HG03095 (cell line): ENCODE results near the gene CADM4.
"Not testable (repeated sequence)": the region's sequence is repeated elsewhere in the genome, so short reads cannot be mapped to it uniquely, and the experiment has no call there.

Experiments used
- ATAC-seq: cut with Tn5 transposase; IDR thresholded peaks from one replicate; pipeline ENCODE4 v1.9.1; 2021; ENCODE audit warnings: moderate library complexity; ENCODE audit not compliant: unreplicated experiment

The CADM4 gene

DNA sequence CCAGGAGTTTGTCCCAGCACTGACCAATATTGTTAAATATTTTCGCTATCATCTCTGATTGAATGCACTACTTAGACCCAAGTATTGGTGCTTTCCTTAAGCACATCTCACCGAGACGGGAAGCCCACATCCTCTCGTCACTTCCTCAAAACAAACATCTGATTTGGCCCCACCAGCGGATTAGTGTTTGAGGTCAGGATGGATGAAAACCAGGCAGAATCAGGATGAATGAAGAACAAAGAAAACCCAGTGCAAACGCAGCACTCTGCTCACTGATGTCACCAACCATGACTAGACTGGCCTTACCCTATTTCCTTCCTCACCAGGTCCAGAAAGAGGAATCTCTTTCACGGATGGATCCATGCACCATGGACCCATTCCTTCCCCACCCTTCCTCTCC, 24.4 kb upstream of the CADM4 start:
- no peak for ATAC-seq

GRCh38 chr19:43662487-43662886, 22.8 kb upstream of the CADM4 start:
- no peak for ATAC-seq

- ATAC-seq: no peak
Observed at GRCh38 chr19:43660971-43661360, 21.3 kb upstream of the CADM4 start.

GRCh38 chr19:43660301-43660970, 20.8 kb upstream of the CADM4 start:
- ATAC-seq: no peak

GRCh38 chr19:43658494-43658893, 18.8 kb upstream of the CADM4 start:
- no peak for ATAC-seq

DNA sequence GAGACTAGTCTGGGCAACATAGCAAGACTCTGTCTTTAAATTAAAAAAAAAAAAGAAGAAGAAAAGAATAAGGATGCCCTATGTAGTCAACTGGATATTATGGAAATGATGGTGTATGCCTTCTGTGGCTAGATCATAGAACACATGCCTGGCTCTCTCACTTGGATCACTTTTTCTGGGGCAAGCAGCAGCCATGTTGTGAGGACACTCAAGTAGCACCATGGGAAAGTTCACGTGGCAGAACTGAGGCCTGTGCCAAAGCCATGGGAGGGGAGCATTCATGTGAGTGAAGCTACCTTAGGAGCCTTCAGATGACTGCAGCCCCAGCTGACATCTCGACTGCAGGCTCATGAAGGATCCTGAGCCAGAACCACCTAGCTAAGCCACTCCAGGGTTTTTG, 18.4 kb upstream of the CADM4 start:
- no peak for ATAC-seq

DNA sequence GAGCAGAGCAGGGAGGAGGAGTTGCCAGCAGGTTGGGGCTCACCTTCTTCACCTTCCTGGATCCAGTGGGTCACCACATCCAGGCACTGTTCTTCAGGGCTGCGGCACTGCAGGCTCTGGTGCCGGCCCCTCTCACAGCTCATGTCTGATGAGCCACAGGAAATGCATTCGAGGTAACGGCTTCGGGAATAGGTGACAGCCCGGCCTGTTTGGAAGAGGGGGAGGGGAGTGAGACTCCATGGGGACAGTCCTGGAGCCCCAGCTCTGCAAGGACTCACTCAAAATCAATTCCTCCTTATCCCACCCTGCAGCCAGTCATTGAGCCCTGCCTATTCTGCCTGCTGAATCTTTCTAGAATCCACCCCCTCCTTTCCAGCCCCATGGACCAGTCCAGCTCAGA, 16.8 kb upstream of the CADM4 start:
- ATAC-seq: no peak

DNA sequence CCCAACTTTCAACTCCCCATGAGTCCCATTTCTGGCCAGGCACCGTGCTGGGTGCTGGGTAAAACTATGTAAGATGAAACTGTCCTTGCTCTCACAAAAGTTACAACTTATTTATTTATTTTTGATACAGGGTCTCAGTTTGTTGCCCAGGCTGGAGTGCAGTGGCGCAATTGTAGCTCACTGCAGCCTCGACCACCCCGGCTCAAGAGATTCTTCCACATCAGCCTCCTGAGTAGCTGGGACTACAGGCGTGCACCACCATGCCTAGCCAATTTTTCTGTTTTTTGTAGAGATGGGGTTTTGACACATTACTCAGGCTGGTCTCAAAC, 12.9 kb upstream of the CADM4 start:
- no peak for ATAC-seq

DNA sequence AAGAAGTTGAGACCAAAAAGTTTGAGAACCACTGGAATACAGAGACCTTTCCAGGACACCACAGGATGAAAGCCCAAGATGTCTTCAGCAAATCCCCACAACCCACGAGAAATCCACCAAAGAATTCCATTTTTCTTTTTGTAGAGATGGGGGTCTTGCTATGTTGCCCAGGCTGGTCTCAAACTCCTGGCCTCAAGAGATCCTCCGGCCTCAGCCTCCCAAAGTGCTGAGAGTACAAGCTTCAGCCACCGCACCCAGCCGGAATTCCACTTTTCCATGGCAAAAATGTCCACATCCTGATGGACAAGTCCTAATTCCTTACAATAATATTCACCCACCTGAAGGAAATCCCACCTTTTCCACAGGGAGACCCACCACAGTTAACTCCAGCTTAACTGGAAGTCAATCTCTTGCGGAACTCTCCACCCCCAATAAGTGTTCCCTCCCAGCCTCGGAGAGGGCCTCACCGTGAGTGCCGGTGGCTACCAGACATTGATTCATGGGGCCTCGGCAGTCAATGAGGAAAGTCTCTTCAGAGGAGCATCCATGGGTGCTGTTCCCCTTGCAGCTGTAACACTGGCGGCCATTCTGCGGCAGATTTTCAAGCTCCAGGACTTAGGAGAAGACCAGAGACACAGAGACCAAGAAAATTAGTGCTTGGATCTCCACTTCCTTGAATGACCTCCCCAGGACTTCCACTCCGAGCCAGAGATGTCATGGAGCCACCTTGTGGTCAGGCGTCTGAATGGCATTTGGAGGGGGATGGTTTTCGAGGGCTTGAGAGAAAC, 12.3 kb upstream of the CADM4 start:
- no peak for ATAC-seq

- not testable (repeated sequence) for ATAC-seq
Observed at GRCh38 chr19:43650276-43650675, 10.6 kb upstream of the CADM4 start.

DNA sequence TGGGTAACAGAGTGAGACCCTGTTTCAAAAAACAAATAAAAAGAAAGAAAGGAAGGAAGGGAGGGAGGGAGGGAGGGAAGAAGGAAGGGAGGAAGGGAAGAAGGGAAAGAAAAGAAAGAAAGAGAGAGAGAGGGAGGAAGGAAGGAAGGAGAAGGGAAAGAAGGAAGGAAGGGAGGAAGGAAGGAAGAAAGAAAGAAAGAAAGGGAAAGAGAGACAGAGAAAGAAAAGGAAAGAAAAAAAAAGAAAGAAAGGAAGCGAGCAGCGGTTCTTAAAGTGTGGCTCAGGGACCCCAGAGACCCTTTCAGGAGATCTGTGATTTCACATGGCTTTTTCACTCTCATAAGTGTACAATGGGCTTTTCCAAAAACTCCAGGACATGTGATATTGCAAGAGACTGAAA, 9.9 kb upstream of the CADM4 start:
- no peak for ATAC-seq

GRCh38 chr19:43648633-43649032, 9.0 kb upstream of the CADM4 start:
- no peak for ATAC-seq

DNA sequence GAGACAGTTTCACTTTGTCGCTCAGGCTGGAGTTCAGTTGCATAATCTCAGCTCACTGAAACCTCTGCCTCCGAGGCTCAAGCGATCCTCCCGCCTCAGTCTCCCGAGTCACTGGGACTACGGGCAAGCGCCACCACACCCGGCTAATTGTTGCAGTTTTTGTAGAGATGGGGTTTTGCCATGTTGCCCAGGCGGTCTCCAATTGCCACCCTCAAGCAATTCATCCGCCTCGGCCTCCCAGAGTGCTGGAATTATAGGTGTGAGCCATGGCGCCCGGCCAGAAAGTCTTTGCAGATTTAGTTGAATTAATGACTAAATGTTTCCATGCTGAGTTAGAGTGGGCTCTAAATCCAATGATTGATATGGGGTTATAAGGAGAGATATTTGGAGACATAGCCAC, 4.5 kb upstream of the CADM4 start:
- no peak for ATAC-seq

DNA sequence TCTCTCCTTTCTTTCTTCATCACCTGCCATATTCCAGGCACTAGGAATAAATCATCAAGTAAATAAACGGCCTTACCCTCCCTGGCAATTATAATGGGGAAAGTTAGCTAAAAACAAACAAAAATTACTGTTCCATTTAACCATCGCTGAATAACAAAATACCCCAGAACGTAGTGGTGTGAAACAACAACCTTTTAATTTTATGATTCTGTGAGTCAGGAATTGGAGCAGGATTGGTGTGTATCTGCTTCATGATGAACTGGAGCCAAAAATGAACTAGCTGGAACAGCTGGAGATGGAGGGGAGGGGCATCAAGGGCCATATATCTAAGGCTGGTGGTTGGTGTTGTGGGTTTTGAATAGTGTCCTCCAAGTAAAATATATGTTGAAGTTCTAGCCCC, 3.7 kb upstream of the CADM4 start:
- no peak for ATAC-seq

DNA sequence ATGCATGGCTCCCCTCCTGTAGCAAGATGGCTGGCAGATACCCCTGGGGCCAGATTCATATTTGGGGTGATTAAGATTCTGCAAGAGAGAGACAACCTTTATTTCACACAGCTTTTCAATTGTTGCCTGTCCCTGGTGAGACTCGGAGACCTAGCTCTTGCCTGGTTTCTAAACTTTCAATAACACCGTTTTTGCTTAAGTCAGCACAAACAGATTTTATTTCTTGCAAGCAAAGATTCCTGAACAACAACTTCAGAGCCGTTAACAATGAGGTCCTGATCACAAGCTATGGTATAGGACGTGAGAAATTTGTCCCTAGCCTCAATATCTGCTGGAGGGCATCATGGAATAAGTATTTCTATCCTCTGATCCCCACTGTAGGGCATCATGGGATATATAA, 2.9 kb upstream of the CADM4 start:
- no peak for ATAC-seq

DNA sequence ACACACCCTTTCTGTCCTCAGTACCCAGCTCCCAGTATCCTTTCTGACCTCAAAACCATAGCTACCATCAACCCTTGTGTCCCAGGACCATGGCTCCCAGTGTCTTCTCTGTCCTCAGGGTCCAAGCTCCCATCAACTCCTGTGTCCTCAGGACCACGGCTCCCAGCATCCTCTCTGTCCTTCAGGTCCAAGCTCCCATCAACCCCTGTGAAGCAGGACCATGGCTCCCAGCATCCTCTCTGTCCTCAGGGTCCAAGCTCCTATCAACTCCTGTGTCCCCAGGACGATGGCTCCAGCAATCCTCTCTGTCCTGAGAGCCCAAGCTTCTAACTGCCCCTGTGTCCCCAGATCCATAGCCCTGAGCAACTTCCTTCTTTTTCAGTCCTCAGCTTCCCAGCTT, 1.7 kb upstream of the CADM4 start:
- ATAC-seq: no peak

DNA sequence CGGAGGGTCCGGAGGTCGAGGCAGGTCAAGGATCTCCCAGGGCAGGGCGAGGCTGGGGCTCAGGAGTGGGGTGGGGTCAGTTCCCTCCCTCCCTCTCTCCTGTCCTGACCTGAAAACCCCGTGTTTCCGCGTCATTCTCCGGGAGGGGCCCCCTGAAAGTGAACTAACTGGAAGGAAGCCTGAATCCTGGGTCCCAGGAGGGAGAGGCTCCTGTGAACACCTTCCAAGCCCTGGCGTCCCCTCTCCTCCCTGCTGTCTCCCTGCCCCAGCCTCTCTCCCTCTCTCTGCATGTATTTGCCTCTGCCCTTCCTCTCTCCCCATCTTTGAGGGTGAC, 741 bp upstream of the CADM4 start:
- ATAC-seq: no peak

- ATAC-seq: no peak
Observed at GRCh38 chr19:43638995-43639518, 593 bp downstream of the CADM4 start.

DNA sequence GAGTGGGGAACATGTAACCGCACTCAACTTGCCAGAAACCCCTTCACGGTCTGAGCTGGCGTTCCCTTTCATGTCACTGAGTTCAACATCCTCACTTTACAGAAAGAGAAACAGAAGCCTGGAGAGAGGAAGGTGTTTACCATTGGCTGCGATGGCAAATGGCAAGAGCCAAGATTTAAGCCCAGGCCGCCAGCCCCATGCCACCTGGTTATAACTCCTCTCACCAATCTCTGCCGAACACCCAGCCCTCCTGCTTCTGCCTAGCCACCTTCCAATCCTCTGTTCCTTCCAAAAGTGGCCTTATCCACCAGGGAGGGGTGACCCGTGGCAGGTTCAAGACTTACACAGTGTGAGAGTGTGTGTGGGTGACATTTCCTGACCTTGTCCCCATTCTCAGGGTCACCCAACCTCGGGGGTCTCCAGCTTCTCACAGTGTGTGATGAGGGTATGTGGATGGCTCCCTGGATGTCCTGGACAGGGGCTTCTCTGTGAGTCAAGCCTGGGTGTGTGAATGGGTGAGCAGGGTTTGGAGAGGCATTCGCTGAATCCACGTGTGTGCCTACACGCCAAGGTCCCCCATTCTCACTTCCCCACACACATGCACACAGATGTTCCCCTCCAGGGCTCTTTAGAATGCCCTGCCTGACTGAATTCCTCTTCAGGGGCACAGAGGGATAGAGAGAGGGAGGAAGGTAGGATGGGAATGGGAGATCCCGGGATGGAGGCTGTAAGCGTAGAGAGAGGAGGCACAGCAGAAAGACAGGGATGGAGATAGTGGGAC, 1.2 kb downstream of the CADM4 start:
- no peak for ATAC-seq

GRCh38 chr19:43636121-43636683, 3.4 kb downstream of the CADM4 start:
- ATAC-seq: no peak

- ATAC-seq: not testable (repeated sequence)
Observed at GRCh38 chr19:43635561-43635940, 4.1 kb downstream of the CADM4 start.
